Measurements from ENCODE around the gene GPX6.
"Not testable (repeated sequence)": the region's sequence is repeated elsewhere in the genome, so short reads cannot be mapped to it uniquely, and the experiment has no call there.

The GPX6 gene

DNA sequence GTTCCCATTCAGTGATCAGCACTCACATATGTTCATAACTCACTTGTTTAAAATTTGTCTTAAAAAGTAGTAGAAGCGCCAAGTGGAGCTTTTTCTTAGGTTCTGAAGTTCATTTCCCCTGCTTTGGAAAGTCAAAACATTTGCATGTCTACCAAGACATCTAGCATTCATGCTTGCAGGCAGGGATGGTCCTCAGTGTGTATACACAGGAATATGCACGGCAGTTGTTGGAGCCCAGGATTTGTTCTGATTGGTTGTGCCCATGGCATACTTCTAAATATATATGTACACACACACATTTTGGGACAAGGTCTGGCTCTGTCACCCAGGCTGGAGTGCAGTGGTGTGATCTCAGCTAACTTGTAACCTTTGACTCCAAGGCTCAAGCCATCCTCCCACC lies 2.4 kb upstream of the GPX6 start:
- Histone ChIP-seq H3K4me1 (ENCODE audit: control insufficient read depth, insufficient read depth, low read length) (peaks cover 6% of the 10 kb centered on the region), H3K9ac (ENCODE audit: low read depth, low read length) (no peak overlapping the region), H3K27me3 (ENCODE audit: control insufficient read depth, insufficient read depth, low read length) (peaks cover 2% of the 10 kb centered on the region), H3K4me3 (ENCODE audit: low read depth, low read length) (no peak overlapping the region), H3K9me3 (ENCODE audit: control insufficient read depth, insufficient read depth, low read length) (no peaks in the 10 kb centered on the region), H3K36me3 (ENCODE audit: control insufficient read depth, insufficient read depth, low read length) (no peaks in the 10 kb centered on the region)

DNA sequence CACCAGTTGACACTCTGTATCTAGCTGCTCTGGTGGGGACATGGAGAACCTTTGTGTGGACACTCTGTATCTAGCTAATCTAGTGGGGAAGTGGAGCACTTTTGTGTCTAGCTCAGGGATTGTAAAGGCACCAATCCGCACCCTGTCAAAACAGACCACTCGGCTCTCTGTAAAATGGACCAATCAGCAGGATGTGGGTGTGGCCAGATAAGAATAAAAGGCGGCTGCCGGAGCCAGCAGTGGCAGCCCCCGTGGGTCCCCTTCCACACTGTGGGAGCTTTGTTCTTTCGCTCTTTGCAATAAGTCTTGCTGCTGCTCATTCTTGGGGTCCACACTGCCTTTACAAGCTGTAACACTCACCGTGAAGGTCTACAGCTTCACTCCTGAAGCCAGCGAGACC lies 3.2 kb downstream of the GPX6 start:
- H3K4me3 ChIP-seq (ENCODE audit: low read depth, low read length); H3K36me3 ChIP-seq (ENCODE audit: control insufficient read depth, insufficient read depth, low read length); H3K9me3 ChIP-seq (ENCODE audit: control insufficient read depth, insufficient read depth, low read length); H3K27me3 ChIP-seq (ENCODE audit: control insufficient read depth, insufficient read depth, low read length); H3K9ac ChIP-seq (ENCODE audit: low read depth, low read length); H3K4me1 ChIP-seq (ENCODE audit: control insufficient read depth, insufficient read depth, low read length): not testable (repeated sequence)

DNA sequence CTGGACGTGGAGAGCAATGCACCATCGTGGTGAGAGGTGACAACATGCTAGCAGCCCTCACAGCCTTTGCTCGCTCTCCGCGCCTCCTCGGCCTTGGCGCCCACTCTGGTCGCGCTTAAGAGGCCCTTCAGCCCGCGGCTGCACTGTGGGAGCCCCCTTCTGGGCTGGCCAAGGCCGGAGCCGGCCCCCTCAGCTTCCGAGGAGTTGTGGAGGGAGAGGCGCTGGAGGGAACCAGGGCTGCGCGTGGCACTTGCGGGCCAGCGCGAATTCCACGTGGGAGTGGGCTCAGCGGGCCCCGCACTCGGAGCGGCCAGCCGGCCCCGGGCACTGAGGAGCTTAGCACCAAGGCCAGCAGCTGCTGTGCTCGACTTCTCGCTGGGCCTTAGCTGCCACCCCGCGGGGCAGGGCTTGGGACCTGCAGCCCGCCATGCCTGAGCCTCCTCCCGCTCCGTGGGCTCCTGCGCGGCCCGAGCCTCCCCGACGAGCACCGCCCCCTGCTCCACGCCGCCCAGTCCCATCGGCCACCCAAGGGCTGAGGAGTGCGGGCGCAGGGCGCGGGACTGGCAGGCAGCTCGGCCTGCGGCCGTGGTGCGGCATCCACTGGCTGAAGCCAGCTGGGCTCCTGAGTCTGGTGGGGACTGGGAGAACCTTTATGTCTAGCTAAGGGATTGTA lies 3.8 kb downstream of the GPX6 start:
- Histone ChIP-seq H3K9me3 (ENCODE audit: control insufficient read depth, insufficient read depth, low read length) (no peaks in the 10 kb centered on the region), H3K4me3 (ENCODE audit: low read depth, low read length) (no peak overlapping the region), H3K27me3 (ENCODE audit: control insufficient read depth, insufficient read depth, low read length) (peaks cover 2% of the 10 kb centered on the region), H3K36me3 (ENCODE audit: control insufficient read depth, insufficient read depth, low read length) (no peaks in the 10 kb centered on the region), H3K4me1 (ENCODE audit: control insufficient read depth, insufficient read depth, low read length) (peaks cover 8% of the 10 kb centered on the region), H3K9ac (ENCODE audit: low read depth, low read length) (no peak overlapping the region)

DNA sequence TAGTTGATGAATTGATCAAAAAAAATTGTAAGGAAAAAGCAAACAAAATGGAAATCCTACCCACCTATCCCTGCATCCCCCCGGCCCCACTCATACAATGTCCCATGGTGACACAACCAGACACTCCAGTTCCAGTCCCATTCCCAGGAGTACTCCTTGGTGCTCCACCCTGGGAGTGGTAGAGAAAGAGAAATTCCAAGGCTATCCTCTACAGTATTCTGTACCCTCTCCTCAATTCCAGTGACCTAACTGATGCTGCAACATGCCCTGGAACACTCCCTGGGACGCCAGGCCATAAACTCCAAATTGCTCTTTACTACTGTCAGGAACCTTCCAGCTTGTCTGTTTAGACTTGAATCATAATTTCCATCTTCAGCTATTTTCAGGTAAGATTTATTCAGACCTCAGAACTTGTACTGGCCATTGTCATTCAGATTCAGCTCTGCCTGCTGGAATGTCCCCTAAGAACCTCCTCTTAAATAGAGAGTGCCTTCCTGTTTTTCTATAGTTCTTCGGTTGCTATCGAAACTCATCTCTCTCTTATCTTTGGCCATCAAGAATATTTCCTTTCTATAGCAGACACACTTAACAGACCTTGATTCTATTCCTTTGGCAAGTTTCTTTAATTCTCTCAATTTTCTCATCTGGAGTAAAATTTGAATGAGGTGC lies 8.7 kb downstream of the GPX6 start:
- Histone ChIP-seq H3K9me3 (ENCODE audit: control insufficient read depth, insufficient read depth, low read length) (no peaks in the 10 kb centered on the region), H3K9ac (ENCODE audit: low read depth, low read length) (no peak overlapping the region), H3K27me3 (ENCODE audit: control insufficient read depth, insufficient read depth, low read length) (no peaks in the 10 kb centered on the region), H3K36me3 (ENCODE audit: control insufficient read depth, insufficient read depth, low read length) (no peaks in the 10 kb centered on the region), H3K4me1 (ENCODE audit: control insufficient read depth, insufficient read depth, low read length) (peaks cover 8% of the 10 kb centered on the region), H3K4me3 (ENCODE audit: low read depth, low read length) (no peak overlapping the region)

DNA sequence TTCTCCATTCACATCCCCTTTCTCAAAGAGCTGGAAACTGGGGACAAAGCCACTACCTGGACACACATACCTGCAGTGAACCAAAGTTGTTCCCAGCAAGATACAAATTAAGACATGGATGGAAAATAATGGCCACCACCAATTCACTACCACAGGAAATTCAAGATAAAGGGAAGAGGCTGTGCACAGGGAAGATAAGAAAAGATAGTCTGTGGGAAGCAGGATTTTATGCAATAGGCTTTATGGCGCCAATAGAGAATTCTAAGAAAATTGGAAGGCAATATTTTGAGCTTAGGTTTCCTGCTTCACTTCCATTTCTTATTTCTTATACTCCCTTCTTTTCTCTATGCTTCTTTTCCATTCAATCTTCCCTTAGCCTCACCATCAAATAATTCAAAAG lies 9.9 kb downstream of the GPX6 start:
- no peaks in the 10 kb centered on the region for H3K9me3 ChIP-seq (ENCODE audit: control insufficient read depth, insufficient read depth, low read length)
- peaks cover 8% of the 10 kb centered on the region for H3K4me1 ChIP-seq (ENCODE audit: control insufficient read depth, insufficient read depth, low read length)
- H3K27me3 ChIP-seq (ENCODE audit: control insufficient read depth, insufficient read depth, low read length) = no peaks in the 10 kb centered on the region
- no peaks in the 10 kb centered on the region for H3K36me3 ChIP-seq (ENCODE audit: control insufficient read depth, insufficient read depth, low read length)
- no peak overlapping the region for H3K9ac ChIP-seq (ENCODE audit: low read depth, low read length)
- H3K4me3 ChIP-seq (ENCODE audit: low read depth, low read length) = no peak overlapping the region

DNA sequence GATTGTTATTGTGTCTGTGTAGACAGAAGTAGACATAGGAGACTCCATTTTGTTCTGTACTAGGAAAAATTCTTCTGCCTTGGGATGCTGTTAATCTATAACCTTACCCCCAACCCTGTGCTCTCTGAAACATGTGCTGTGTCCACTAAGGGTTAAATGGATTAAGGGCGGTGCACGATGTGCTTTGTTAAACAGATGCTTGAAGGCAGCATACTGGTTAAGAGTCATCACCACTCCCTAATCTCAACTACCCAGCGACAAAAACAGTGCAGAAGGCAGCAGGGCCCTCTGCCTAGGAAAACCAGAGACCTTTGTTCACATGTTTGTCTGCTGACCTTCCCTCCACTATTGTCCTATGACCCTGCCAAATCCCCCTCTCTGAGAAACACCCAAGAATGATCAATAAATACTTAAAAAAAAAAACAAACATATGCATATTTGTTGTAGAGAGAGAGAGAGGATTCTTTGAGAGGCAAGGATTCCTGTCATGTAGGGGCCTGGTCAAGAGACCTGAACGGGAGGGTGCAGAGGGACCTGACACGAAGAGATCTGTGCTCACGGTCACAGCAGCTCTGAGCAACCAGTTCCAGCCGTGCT lies 12.8 kb downstream of the GPX6 start:
- not testable (repeated sequence) for H3K36me3 ChIP-seq (ENCODE audit: control insufficient read depth, insufficient read depth, low read length); H3K9ac ChIP-seq (ENCODE audit: low read depth, low read length); H3K27me3 ChIP-seq (ENCODE audit: control insufficient read depth, insufficient read depth, low read length); H3K4me3 ChIP-seq (ENCODE audit: low read depth, low read length); H3K9me3 ChIP-seq (ENCODE audit: control insufficient read depth, insufficient read depth, low read length); H3K4me1 ChIP-seq (ENCODE audit: control insufficient read depth, insufficient read depth, low read length)

DNA sequence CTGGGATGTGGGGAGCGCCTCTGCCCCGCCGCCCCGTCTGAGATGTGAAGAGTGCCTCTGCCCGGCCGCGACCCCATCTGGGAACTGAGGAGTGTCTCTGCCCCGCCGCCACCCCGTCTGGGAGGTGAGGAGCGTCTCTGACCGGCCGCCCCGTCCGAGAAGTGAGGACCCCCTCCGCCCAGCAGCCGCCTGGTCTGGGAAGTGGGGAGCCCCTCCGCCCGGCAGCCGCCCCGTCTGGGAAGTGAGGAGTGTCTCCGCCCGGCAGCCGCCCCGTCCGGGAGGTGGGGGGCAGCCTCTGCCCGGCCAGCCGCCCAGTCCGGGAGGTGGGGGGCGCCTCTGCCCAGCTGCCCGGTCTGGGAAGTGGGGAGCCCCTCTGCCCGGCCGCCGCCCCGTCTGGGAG lies 13.5 kb downstream of the GPX6 start:
- H3K9ac ChIP-seq (ENCODE audit: low read depth, low read length); H3K36me3 ChIP-seq (ENCODE audit: control insufficient read depth, insufficient read depth, low read length); H3K4me3 ChIP-seq (ENCODE audit: low read depth, low read length); H3K27me3 ChIP-seq (ENCODE audit: control insufficient read depth, insufficient read depth, low read length); H3K9me3 ChIP-seq (ENCODE audit: control insufficient read depth, insufficient read depth, low read length); H3K4me1 ChIP-seq (ENCODE audit: control insufficient read depth, insufficient read depth, low read length): not testable (repeated sequence)

DNA sequence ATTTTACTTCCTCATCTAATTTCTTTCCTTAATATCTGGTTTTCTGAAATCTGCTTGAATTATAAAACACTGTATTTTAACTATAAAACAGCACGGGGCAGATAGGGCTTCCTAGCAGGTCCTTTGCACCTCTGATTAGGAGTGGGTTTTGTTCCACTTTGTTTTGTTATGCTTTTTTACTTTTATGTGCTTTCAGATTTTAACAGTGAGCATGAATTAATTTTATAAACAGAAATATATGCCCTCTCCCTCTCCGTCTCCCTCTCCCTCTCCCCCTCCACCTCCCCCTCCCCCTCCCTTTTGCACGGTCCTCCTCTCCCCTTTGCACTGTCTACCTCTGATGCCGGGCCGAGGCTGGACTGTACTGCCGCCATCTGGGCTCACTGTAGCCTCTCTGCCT lies 14.3 kb downstream of the GPX6 start:
- no peaks in the 10 kb centered on the region for H3K36me3 ChIP-seq (ENCODE audit: control insufficient read depth, insufficient read depth, low read length)

DNA sequence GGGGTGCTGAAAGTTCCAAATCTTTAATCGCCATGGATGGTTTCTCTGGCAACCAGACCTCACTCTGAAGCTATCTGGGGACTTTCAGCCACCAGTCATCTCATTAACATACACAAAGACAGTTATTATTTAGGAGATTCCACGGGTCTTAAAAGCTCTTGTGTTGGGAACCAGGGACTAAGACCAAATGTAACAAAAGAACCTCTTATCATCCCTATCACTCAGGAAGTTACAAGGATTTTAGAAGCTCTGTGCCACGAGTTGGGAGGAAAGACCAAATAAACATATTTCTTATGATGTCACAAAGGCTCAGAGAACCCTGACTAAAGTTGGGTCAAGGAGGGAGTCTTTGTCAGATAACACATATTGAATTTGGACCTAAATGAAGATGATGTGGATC lies 17.7 kb downstream of the GPX6 start:
- Histone ChIP-seq H3K9ac (ENCODE audit: low read depth, low read length) (no peak overlapping the region), H3K4me3 (ENCODE audit: low read depth, low read length) (no peak overlapping the region)

More for the DNA sequence above, 14.3 kb downstream of the GPX6 start:
- Histone ChIP-seq H3K4me1 (ENCODE audit: control insufficient read depth, insufficient read depth, low read length) (peaks cover 5% of the 10 kb centered on the region), H3K27me3 (ENCODE audit: control insufficient read depth, insufficient read depth, low read length) (no peaks in the 10 kb centered on the region), H3K4me3 (ENCODE audit: low read depth, low read length) (no peak overlapping the region), H3K9me3 (ENCODE audit: control insufficient read depth, insufficient read depth, low read length) (no peaks in the 10 kb centered on the region), H3K9ac (ENCODE audit: low read depth, low read length) (no peak overlapping the region)

DNA sequence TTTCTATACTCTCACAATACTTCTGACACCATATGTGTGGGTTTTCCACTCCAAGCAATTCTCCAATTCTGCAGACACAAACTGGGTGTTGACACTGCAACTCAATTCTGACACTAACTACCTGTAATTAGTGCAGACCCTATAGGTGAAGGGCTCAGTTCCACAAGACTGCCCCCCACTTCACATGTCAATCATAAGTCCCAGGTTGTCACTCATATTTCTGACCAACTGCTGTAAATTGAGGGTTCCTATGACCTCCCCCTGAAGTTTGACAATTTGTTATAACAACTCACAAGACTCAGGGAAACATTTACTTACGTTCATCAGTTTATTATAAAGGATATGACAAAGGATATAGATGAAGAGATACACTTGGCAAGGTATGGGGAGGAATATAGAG lies 18.3 kb downstream of the GPX6 start:
- Histone ChIP-seq H3K4me1 (ENCODE audit: control insufficient read depth, insufficient read depth, low read length) (no peaks in the 10 kb centered on the region), H3K36me3 (ENCODE audit: control insufficient read depth, insufficient read depth, low read length) (no peaks in the 10 kb centered on the region), H3K4me3 (ENCODE audit: low read depth, low read length) (no peak overlapping the region), H3K9ac (ENCODE audit: low read depth, low read length) (no peak overlapping the region), H3K27me3 (ENCODE audit: control insufficient read depth, insufficient read depth, low read length) (no peaks in the 10 kb centered on the region), H3K9me3 (ENCODE audit: control insufficient read depth, insufficient read depth, low read length) (no peaks in the 10 kb centered on the region)

More for the DNA sequence above, 17.7 kb downstream of the GPX6 start:
- no peaks in the 10 kb centered on the region for H3K9me3 ChIP-seq (ENCODE audit: control insufficient read depth, insufficient read depth, low read length)
- H3K4me1 ChIP-seq (ENCODE audit: control insufficient read depth, insufficient read depth, low read length) = no peaks in the 10 kb centered on the region
- no peaks in the 10 kb centered on the region for H3K27me3 ChIP-seq (ENCODE audit: control insufficient read depth, insufficient read depth, low read length)
- H3K36me3 ChIP-seq (ENCODE audit: control insufficient read depth, insufficient read depth, low read length) = no peaks in the 10 kb centered on the region

DNA sequence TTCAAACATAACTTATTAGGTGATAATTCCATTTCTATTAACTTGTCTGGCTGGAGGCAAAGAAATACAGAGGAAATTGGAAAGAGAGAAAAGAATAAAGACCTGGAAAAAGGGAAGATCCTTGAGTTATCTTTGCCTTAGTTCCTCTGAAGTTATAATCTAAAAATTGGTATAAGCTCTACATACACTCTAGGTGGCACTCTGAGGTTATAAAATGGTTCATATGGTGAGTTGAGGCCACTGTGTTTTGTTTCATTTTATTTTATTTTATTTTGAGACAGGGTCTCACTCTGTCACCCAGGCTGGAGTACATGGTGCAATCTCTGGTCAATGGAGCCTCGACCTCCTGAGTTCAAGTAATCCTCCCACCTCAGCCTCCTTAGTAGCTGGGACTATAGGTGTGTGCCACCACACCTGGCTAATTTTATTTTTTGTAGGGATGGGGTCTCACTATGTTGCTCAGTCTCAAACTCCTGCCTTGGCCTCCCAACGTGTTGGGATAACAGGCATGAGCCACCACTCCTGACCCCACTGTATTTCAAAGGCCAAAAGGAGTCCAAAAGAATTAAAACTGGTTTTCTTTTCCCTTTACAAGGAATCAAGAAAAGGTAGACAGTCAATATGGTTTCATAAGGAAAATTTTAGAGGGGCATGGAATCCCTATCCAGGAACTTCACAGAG lies 19.4 kb downstream of the GPX6 start:
- H3K36me3 ChIP-seq (ENCODE audit: control insufficient read depth, insufficient read depth, low read length) = no peaks in the 10 kb centered on the region
- H3K9ac ChIP-seq (ENCODE audit: low read depth, low read length) = no peak overlapping the region
- no peaks in the 10 kb centered on the region for H3K9me3 ChIP-seq (ENCODE audit: control insufficient read depth, insufficient read depth, low read length)
- H3K4me3 ChIP-seq (ENCODE audit: low read depth, low read length) = no peak overlapping the region
- no peaks in the 10 kb centered on the region for H3K4me1 ChIP-seq (ENCODE audit: control insufficient read depth, insufficient read depth, low read length)
- H3K27me3 ChIP-seq (ENCODE audit: control insufficient read depth, insufficient read depth, low read length) = no peaks in the 10 kb centered on the region

DNA sequence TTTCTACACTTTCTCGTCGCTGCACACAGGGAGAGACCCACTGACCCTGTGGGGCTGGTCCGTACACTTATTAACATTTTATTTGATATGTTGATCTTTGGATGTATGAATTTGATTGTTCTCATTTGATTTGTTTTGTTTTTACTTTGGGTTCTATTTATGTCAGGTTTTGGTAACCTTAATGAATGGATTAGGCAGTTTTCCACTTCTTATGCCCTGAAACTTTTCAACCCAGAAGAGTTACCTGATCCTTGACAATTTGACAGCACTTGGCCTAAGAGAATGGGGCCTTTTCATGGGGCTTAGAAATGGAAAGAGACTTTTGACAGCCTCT lies 23.6 kb downstream of the GPX6 start:
- H3K4me3 ChIP-seq (ENCODE audit: low read depth, low read length) = peak overlapping the region; percentile 13
- no peaks in the 10 kb centered on the region for H3K9me3 ChIP-seq (ENCODE audit: control insufficient read depth, insufficient read depth, low read length)
- no peaks in the 10 kb centered on the region for H3K36me3 ChIP-seq (ENCODE audit: control insufficient read depth, insufficient read depth, low read length)
- H3K9ac ChIP-seq (ENCODE audit: low read depth, low read length) = no peak overlapping the region
- H3K4me1 ChIP-seq (ENCODE audit: control insufficient read depth, insufficient read depth, low read length) = no peaks in the 10 kb centered on the region
- H3K27me3 ChIP-seq (ENCODE audit: control insufficient read depth, insufficient read depth, low read length) = peaks cover 6% of the 10 kb centered on the region
